HepG2 (cell line): Measurements from ENCODE around the gene FRMD4A. TPM values are rescaled to one million over a fixed set of nuclear protein-coding genes. Genes with fewer than 3 reads are reported as not detected.

Source experiments
- ATAC-seq: fragments of 200-7000 bp; cut with Tn5 transposase; 3 replicates; pipeline ENCODE4 v1.9.1; 2020; ENCODE audit warnings: mild to moderate bottlenecking, moderate library complexity
- BruUV-seq: library from RNA; stranded (reverse); fragments of 400-500 nt; replicated peaks from 2 replicates; lab custom pipeline; 2021; lab: Mats Ljungman, UMichigan
- CTCF ChIA-PET: fragments of 300-600 bp; formaldehyde crosslinking; extraction: SDS; loops from one replicate; lab custom pipeline; 2021; ENCODE audit warnings: low total read pairs, inconsistent platforms, low intra/inter-chr PET ratio; lab: Yijun Ruan, JAX
- POLR2A ChIA-PET: fragments of 350-600 bp; sonication (Branson Sonifier 250); formaldehyde crosslinking; loops from one replicate; lab custom pipeline; 2020; ENCODE audit warnings: antibody characterized with exemption, inconsistent platforms; lab: Yijun Ruan, JAX
- DNase-seq: peaks from one replicate; pipeline ENCODE4 v3.0.0-alpha.2; 2015; ENCODE audit warnings: low spot score
- FAIRE-seq: peaks from 3 replicates; lab custom pipeline; 2011; peaks lifted over from hg19 to GRCh38; lab: Jason Lieb, UNC
- H2AFZ ChIP-seq: one replicate; pipeline ENCODE4 v1.6.1; 2011; ENCODE audit warnings: low read length, inconsistent platforms
- H3K27ac ChIP-seq: fragments of 300-600 bp; 3 replicates; pipeline ENCODE4 v1.8.0; 2011; ENCODE audit warnings: mixed run types, mild to moderate bottlenecking, mixed read lengths, low read length, inconsistent platforms; ENCODE audit not compliant: insufficient read depth; ENCODE audit errors: extremely low read length
- H3K27me3 ChIP-seq, 2 experiments: fragments of 200-600 bp in 1 of 2; 2 replicates in 1 of 2; 3 replicates in 1 of 2; pipeline versions ENCODE4 v1.6.0 to v1.8.0; 2011; ENCODE audit warnings: low read length in 2 of 2, mild to moderate bottlenecking in 2 of 2, moderate library complexity in 2 of 2, inconsistent platforms in 1 of 2; ENCODE audit not compliant: insufficient read depth in 2 of 2, control insufficient read depth in 1 of 2
- H3K36me3 ChIP-seq, 2 experiments: fragments of 200-600 bp in 1 of 2; replicated peaks in 1 of 2; 2 replicates in 1 of 2; 3 replicates in 1 of 2; pipeline versions ENCODE4 v1.5.1 to v1.8.0; 2011; ENCODE audit warnings: low read length in 2 of 2, inconsistent platforms in 1 of 2; ENCODE audit not compliant: insufficient read depth in 2 of 2, control insufficient read depth in 1 of 2
- H3K4me1 ChIP-seq: 2 replicates; pipeline ENCODE4 v1.5.1; 2012; ENCODE audit warnings: low read length, inconsistent platforms; ENCODE audit not compliant: insufficient read depth
- H3K4me2 ChIP-seq: 2 replicates; pipeline ENCODE4 v1.6.0; 2011; ENCODE audit warnings: low read depth, low read length, inconsistent platforms
- H3K4me3 ChIP-seq, 3 experiments: fragments of 200-600 bp in 1 of 3; sonication (generic), shearing (Covaris generic) in 1 of 3; replicated peaks in 1 of 3; 2 replicates each; pipeline ENCODE4 v1.5.1; 2011 to 2016; ENCODE audit warnings: low read length in 3 of 3, inconsistent platforms in 2 of 3, low read depth in 2 of 3, mild to moderate bottlenecking in 2 of 3, control low read depth in 1 of 3, mixed read lengths in 1 of 3; ENCODE audit not compliant: insufficient read depth in 1 of 3
- H3K79me2 ChIP-seq: one replicate; pipeline ENCODE4 v1.6.1; 2011; ENCODE audit warnings: low read length, inconsistent platforms; ENCODE audit not compliant: insufficient read depth
- H3K9ac ChIP-seq: 2 replicates; pipeline ENCODE4 v1.6.0; 2011; ENCODE audit warnings: mild to moderate bottlenecking, low read depth, low read length, inconsistent platforms; ENCODE audit not compliant: insufficient read depth
- H3K9me3 ChIP-seq: 2 replicates; pipeline ENCODE4 v1.5.1; 2012; ENCODE audit warnings: mild to moderate bottlenecking, low read length
- H4K20me1 ChIP-seq: 2 replicates; pipeline ENCODE4 v1.6.0; 2011; ENCODE audit warnings: inconsistent platforms, mild to moderate bottlenecking, low read length, moderate library complexity; ENCODE audit not compliant: insufficient read depth
- BHLHE40 ChIP-seq: IDR thresholded peaks from 2 replicates; pipeline ENCODE4 v1.6.1; 2011; ENCODE audit warnings: low read length, improper control_type of control experiment
- CREM ChIP-seq, 2 experiments: sonication (generic) in 1 of 2; formaldehyde crosslinking in 1 of 2; IDR thresholded peaks; 2 replicates each; pipeline versions ENCODE4 v1.4.0 to v1.6.1; 2016 to 2020; ENCODE audit warnings: antibody characterized with exemption in 1 of 2, mild to moderate bottlenecking in 1 of 2, missing genetic modification reagents in 1 of 2
- FOSL1 ChIP-seq: sonication (generic); formaldehyde crosslinking; IDR thresholded peaks from 2 replicates; pipeline ENCODE4 v1.9.0; 2021; ENCODE audit warnings: missing genetic modification reagents, borderline replicate concordance
- NFE2L2 ChIP-seq: fragments of 150-350 bp; IDR thresholded peaks from 2 replicates; pipeline ENCODE4 v1.6.1; 2014; ENCODE audit warnings: low read length
- RARG ChIP-seq: sonication (generic); formaldehyde crosslinking; IDR thresholded peaks from 2 replicates; pipeline ENCODE4 v1.4.0; 2020; ENCODE audit warnings: low read depth, mild to moderate bottlenecking, missing genetic modification reagents
- SP5 ChIP-seq: IDR thresholded peaks from 2 replicates; pipeline ENCODE4 v1.6.1; 2016; ENCODE audit warnings: low read depth, borderline replicate concordance
- ZNF510 ChIP-seq: sonication (generic); formaldehyde crosslinking; IDR thresholded peaks from 2 replicates; pipeline ENCODE4 v1.4.0; 2020; ENCODE audit warnings: low read depth, mild to moderate bottlenecking, missing genetic modification reagents
- ZNF562 ChIP-seq: sonication (generic); formaldehyde crosslinking; IDR thresholded peaks from 2 replicates; pipeline ENCODE4 v1.8.0; 2022; ENCODE audit warnings: missing genetic modification reagents, borderline replicate concordance
- ZNF773 ChIP-seq: sonication (generic); formaldehyde crosslinking; IDR thresholded peaks from 2 replicates; pipeline ENCODE4 v1.4.0; 2020; ENCODE audit warnings: missing genetic modification reagents, borderline replicate concordance
- ZSCAN12 ChIP-seq: sonication (generic); formaldehyde crosslinking; IDR thresholded peaks from 2 replicates; pipeline ENCODE4 v1.9.0; 2021; ENCODE audit warnings: mild to moderate bottlenecking, missing genetic modification reagents
- WGBS: methylation state at CpG from one replicate; pipeline ENCODE4 v1.1.6; 2017; ENCODE audit warnings: low lambda C conversion rate; 5-methylcytosine and 5-hydroxymethylcytosine counted together
- in situ Hi-C: cut with HindIII; loops from 2 replicates; pipeline ENCODE4 v1.10.0; 2017; ENCODE audit warnings: low pct_unique_long_range_greater_than_20kb; ENCODE audit not compliant: extremely low pct_ligation_motif_present
- intact Hi-C: fragments of 100-400 bp; cut with micrococcal nuclease; formaldehyde crosslinking; loops from one replicate; pipeline ENCODE4 v1.10.0; 2022; ENCODE audit not compliant: unreplicated experiment
- polyA plus RNA-seq, 8 experiments: library from polyadenylated mRNA; depleted of rRNA in 3 of 8; stranded (reverse) in 7 of 8; unstranded in 1 of 8; fragments of >200 nt; fragmentation: Illumina TruSeq in 4 of 8; extraction: Trizol in 4 of 8; gene quantifications; 2 replicates each; pipeline versions ENCODE4 v1.2.1 to v1.2.3, GENCODE V29; 2011 to 2016; ENCODE audit warnings: low read depth in 4 of 8, missing spikeins in 1 of 8, mixed read lengths in 1 of 8; ENCODE audit not compliant: insufficient read depth in 1 of 8
- total RNA-seq, 5 experiments: library from RNA; depleted of rRNA; stranded (reverse); fragments of >200 nt; fragmentation: Illumina TruSeq; extraction: Trizol; gene quantifications; 2 replicates each; pipeline ENCODE4 v1.2.3, GENCODE V29; 2016; ENCODE audit warnings: low read depth in 1 of 5
- TF ChIP-seq, protein P1 (sequence below): sonication (generic); formaldehyde crosslinking; IDR thresholded peaks from 2 replicates; pipeline ENCODE4 v1.4.0; 2020; ENCODE audit warnings: missing genetic modification reagents, borderline replicate concordance
- TF ChIP-seq, protein P2 (sequence below): sonication (generic); formaldehyde crosslinking; IDR thresholded peaks from 2 replicates; pipeline ENCODE4 v1.4.0; 2020; ENCODE audit warnings: missing genetic modification reagents
- TF ChIP-seq, protein P3 (sequence below): IDR thresholded peaks from 2 replicates; pipeline ENCODE4 v1.6.1; 2016; ENCODE audit warnings: missing compliant biosample characterization, missing genetic modification reagents, borderline replicate concordance
- TF ChIP-seq, protein P4 (sequence below): IDR thresholded peaks from 2 replicates; pipeline ENCODE4 v1.6.1; 2018; ENCODE audit warnings: missing genetic modification reagents, mild to moderate bottlenecking, missing compliant biosample characterization

Gene FRMD4A
- total and polyA plus RNA-seq, 2 of the 13 experiments (the other 11 are each of a cell fraction or from before 2014, with no cell fraction given), result 0.09 to 0.26 TPM

DNA sequence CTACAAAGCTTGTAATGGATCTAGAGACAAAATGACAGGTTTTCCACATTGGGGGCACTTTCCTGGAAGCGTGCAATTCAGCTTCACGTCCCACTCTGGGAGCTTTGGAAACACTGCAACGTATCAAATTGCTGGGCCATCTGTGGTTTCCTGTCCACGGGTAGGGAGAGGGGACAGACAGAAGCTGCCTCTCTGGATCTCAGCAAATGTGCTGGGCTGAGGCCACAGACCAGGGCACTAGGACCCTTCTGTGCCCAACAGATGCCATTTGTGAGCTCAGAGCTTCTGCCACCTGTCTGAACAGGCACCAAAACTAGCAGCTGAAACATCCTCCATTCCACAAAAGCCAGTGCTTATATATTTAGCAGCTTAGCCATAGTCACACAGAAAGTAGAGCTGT, 40.9 kb upstream of the FRMD4A start:
- no peaks in the 10 kb centered on the region for H3K9me3 ChIP-seq
- no peak overlapping the region for H3K4me3 ChIP-seq
- 19% methylated on average over 3 of the region's 4 CpGs for WGBS
- ATAC-seq (no peak), DNase-seq (no peak), FAIRE-seq (no peak)
- H3K4me1 ChIP-seq, result no peaks in the 10 kb centered on the region
- intact Hi-C loops, result no loop called here
- H3K27me3 ChIP-seq, result peaks cover 2 to 30% of the 10 kb centered on the region in 2 experiments; a peak in 3 of 5 replicates
- H3K4me2 ChIP-seq, result no peak overlapping the region
- CTCF ChIA-PET, result no interaction called here
- in situ Hi-C loops, result no loop called here
- no peak overlapping the region for H3K9ac ChIP-seq
- H2AFZ ChIP-seq, result no peak overlapping the region
- no peaks in the 10 kb centered on the region for H3K79me2 ChIP-seq
- no peak overlapping the region for H3K27ac ChIP-seq
- TF ChIP-seq, protein P1, sequence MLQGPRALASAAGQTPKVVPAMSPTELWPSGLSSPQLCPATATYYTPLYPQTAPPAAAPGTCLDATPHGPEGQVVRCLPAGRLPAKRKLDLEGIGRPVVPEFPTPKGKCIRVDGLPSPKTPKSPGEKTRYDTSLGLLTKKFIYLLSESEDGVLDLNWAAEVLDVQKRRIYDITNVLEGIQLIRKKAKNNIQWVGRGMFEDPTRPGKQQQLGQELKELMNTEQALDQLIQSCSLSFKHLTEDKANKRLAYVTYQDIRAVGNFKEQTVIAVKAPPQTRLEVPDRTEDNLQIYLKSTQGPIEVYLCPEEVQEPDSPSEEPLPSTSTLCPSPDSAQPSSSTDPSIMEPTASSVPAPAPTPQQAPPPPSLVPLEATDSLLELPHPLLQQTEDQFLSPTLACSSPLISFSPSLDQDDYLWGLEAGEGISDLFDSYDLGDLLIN (CRISPR knock-in tag), result no peak
- no peak for TF ChIP-seq NFE2L2
- TF ChIP-seq, protein P2, sequence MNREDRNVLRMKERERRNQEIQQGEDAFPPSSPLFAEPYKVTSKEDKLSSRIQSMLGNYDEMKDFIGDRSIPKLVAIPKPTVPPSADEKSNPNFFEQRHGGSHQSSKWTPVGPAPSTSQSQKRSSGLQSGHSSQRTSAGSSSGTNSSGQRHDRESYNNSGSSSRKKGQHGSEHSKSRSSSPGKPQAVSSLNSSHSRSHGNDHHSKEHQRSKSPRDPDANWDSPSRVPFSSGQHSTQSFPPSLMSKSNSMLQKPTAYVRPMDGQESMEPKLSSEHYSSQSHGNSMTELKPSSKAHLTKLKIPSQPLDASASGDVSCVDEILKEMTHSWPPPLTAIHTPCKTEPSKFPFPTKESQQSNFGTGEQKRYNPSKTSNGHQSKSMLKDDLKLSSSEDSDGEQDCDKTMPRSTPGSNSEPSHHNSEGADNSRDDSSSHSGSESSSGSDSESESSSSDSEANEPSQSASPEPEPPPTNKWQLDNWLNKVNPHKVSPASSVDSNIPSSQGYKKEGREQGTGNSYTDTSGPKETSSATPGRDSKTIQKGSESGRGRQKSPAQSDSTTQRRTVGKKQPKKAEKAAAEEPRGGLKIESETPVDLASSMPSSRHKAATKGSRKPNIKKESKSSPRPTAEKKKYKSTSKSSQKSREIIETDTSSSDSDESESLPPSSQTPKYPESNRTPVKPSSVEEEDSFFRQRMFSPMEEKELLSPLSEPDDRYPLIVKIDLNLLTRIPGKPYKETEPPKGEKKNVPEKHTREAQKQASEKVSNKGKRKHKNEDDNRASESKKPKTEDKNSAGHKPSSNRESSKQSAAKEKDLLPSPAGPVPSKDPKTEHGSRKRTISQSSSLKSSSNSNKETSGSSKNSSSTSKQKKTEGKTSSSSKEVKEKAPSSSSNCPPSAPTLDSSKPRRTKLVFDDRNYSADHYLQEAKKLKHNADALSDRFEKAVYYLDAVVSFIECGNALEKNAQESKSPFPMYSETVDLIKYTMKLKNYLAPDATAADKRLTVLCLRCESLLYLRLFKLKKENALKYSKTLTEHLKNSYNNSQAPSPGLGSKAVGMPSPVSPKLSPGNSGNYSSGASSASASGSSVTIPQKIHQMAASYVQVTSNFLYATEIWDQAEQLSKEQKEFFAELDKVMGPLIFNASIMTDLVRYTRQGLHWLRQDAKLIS, result no peak
- TF ChIP-seq SP5 (CRISPR knock-in tag), result no peak
- TF ChIP-seq FOSL1 (CRISPR knock-in tag), result no peak
- TF ChIP-seq ZSCAN12 (CRISPR knock-in tag), result no peak
- TF ChIP-seq CREM (IDR thresholded peaks at IDR 0.05), result no peak
- TF ChIP-seq CREM (CRISPR knock-in tag; IDR thresholded peaks at IDR 0.05), result no peak
- no peak for TF ChIP-seq RARG (CRISPR knock-in tag)
- TF ChIP-seq BHLHE40, result no peak
- TF ChIP-seq, protein P3, sequence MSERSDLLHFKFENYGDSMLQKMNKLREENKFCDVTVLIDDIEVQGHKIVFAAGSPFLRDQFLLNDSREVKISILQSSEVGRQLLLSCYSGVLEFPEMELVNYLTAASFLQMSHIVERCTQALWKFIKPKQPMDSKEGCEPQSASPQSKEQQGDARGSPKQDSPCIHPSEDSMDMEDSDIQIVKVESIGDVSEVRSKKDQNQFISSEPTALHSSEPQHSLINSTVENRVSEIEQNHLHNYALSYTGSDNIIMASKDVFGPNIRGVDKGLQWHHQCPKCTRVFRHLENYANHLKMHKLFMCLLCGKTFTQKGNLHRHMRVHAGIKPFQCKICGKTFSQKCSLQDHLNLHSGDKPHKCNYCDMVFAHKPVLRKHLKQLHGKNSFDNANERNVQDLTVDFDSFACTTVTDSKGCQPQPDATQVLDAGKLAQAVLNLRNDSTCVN (CRISPR knock-in tag), result no peak
- TF ChIP-seq ZNF773 (CRISPR knock-in tag), result no peak
- no peak for TF ChIP-seq ZNF510 (CRISPR knock-in tag)
- TF ChIP-seq ZNF562, result no peak
- TF ChIP-seq, protein P4, sequence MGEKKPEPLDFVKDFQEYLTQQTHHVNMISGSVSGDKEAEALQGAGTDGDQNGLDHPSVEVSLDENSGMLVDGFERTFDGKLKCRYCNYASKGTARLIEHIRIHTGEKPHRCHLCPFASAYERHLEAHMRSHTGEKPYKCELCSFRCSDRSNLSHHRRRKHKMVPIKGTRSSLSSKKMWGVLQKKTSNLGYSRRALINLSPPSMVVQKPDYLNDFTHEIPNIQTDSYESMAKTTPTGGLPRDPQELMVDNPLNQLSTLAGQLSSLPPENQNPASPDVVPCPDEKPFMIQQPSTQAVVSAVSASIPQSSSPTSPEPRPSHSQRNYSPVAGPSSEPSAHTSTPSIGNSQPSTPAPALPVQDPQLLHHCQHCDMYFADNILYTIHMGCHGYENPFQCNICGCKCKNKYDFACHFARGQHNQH (CRISPR knock-in tag), result no peak
- POLR2A ChIA-PET, result no interaction called here
- H3K36me3 ChIP-seq, result no peaks in the 10 kb centered on the region
- BruUV-seq, result no TSS peak
- no peaks in the 10 kb centered on the region for H4K20me1 ChIP-seq
